Thymus (tissue), 11 donors: ENCODE measurements around the gene PARP15. TPM values are rescaled to one million over a fixed set of nuclear protein-coding genes. Genes with fewer than 3 reads are reported as not detected.

Source experiments
- DNase-seq, 9 donors: peaks; one replicate each; pipeline ENCODE4 v3.0.0-alpha.2; 2013; ENCODE audit warnings: low spot score in 9 of 9, low read depth in 6 of 9, missing footprints in 1 of 9
- H3K27ac ChIP-seq, 2 donors: one replicate each; pipeline ENCODE4 v1.5.1; 2013; ENCODE audit warnings: control low read depth in 1 of 2, low read depth in 1 of 2, low read length in 1 of 2, mild to moderate bottlenecking in 1 of 2, moderate library complexity in 1 of 2
- H3K27me3 ChIP-seq, 2 donors: one replicate each; pipeline ENCODE4 v1.5.1; 2013; ENCODE audit warnings: low read length in 1 of 2; ENCODE audit not compliant: control insufficient read depth in 2 of 2, insufficient read depth in 1 of 2
- H3K36me3 ChIP-seq, 2 donors: one replicate each; pipeline ENCODE4 v1.5.1; 2013; ENCODE audit warnings: low read length in 1 of 2, mild to moderate bottlenecking in 1 of 2, moderate library complexity in 1 of 2; ENCODE audit not compliant: control insufficient read depth in 2 of 2, insufficient read depth in 2 of 2
- H3K4me1 ChIP-seq, 2 donors: one replicate each; pipeline ENCODE4 v1.5.1; 2013; ENCODE audit warnings: low read length in 2 of 2; ENCODE audit not compliant: control insufficient read depth in 2 of 2, insufficient read depth in 2 of 2
- H3K4me3 ChIP-seq, 2 donors: one replicate each; pipeline ENCODE4 v1.5.1; 2013; ENCODE audit warnings: low read length in 2 of 2, control low read depth in 1 of 2, mild to moderate bottlenecking in 1 of 2
- H3K9me3 ChIP-seq, 2 donors: one replicate each; pipeline ENCODE4 v1.5.1; 2013; ENCODE audit warnings: low read length in 1 of 2, mild to moderate bottlenecking in 1 of 2; ENCODE audit not compliant: control insufficient read depth in 2 of 2, insufficient read depth in 1 of 2
- WGBS: extraction: QIAGEN DNeasy Blood & Tissue Kit; methylation state at CpG from one replicate; pipeline ENCODE4 v1.1.7; 2013; 5-methylcytosine and 5-hydroxymethylcytosine counted together
- polyA plus RNA-seq: library from polyadenylated mRNA; stranded (reverse); fragments of 200-250 nt; gene quantifications from one replicate; pipeline ENCODE4 v1.2.3, GENCODE V29; 2013
- total RNA-seq: library from RNA; stranded (reverse); fragments of 120-200 nt; gene quantifications from one replicate; pipeline ENCODE4 v1.2.4, GENCODE V29; 2013
- donor health status: healthy.

PARP15 gene
- total and polyA plus RNA-seq, 2 donors = 6.8 to 15.7 TPM

GRCh38 chr3:122581622-122582021 lies 4.2 kb downstream of the PARP15 start:
- Histone ChIP-seq H3K4me1 (peaks cover 0 to 8% of the 10 kb centered on the region in 2 donors), H3K9me3 (peaks cover 0 to 10% of the 10 kb centered on the region in 2 donors), H3K36me3 (no peaks in the 10 kb centered on the region), H3K4me3 (no peak overlapping the region), H3K27ac (no peak overlapping the region), H3K27me3 (no peaks in the 10 kb centered on the region)
- WGBS = 98% methylated on average over 2 of the region's 2 CpGs
- DNase-seq = no peak

- H3K36me3 ChIP-seq = no peaks in the 10 kb centered on the region
- H3K27ac ChIP-seq = no peak overlapping the region
- H3K4me1 ChIP-seq = peaks cover 0 to under 1% of the 10 kb centered on the region in 2 donors
- no peak overlapping the region for H3K4me3 ChIP-seq
- H3K27me3 ChIP-seq = no peaks in the 10 kb centered on the region
- WGBS = 97% methylated on average over 1 of the region's 1 CpG
- peaks cover 0 to 10% of the 10 kb centered on the region in 2 donors for H3K9me3 ChIP-seq
- no peak for DNase-seq
These were observed 4.9 kb downstream of the PARP15 start for GRCh38 chr3:122582390-122582789.

- no peaks in the 10 kb centered on the region for H3K4me1 ChIP-seq
- H3K4me3 ChIP-seq = no peak overlapping the region
- H3K36me3 ChIP-seq = no peaks in the 10 kb centered on the region
- H3K27me3 ChIP-seq = no peaks in the 10 kb centered on the region
- WGBS = 85% methylated on average over 1 of the region's 1 CpG
- no peak for DNase-seq
- H3K9me3 ChIP-seq = peaks cover 0 to 10% of the 10 kb centered on the region in 2 donors
- no peak overlapping the region for H3K27ac ChIP-seq
These were observed 8.6 kb downstream of the PARP15 start for GRCh38 chr3:122586098-122586497.

GRCh38 chr3:122586773-122587485 lies 9.5 kb downstream of the PARP15 start:
- no peak overlapping the region for H3K4me3 ChIP-seq
- no peak overlapping the region for H3K27ac ChIP-seq
- no peak for DNase-seq
- H3K36me3 ChIP-seq = no peaks in the 10 kb centered on the region
- no peaks in the 10 kb centered on the region for H3K27me3 ChIP-seq
- peaks cover 0 to 9% of the 10 kb centered on the region in 2 donors for H3K9me3 ChIP-seq
- H3K4me1 ChIP-seq = no peaks in the 10 kb centered on the region

GRCh38 chr3:122587572-122587971 lies 10.1 kb downstream of the PARP15 start:
- H3K4me1 ChIP-seq = no peaks in the 10 kb centered on the region
- 50% methylated on average over 2 of the region's 2 CpGs for WGBS
- DNase-seq = no peak

GRCh38 chr3:122589297-122589696 lies 11.8 kb downstream of the PARP15 start:
- Histone ChIP-seq H3K27ac (no peak overlapping the region), H3K36me3 (no peaks in the 10 kb centered on the region), H3K4me3 (no peak overlapping the region), H3K9me3 (no peaks in the 10 kb centered on the region), H3K27me3 (no peaks in the 10 kb centered on the region), H3K4me1 (no peaks in the 10 kb centered on the region)
- no peak for DNase-seq
- 66% methylated on average over 5 of the region's 5 CpGs for WGBS

More at GRCh38 chr3:122587572-122587971, 10.1 kb downstream of the PARP15 start:
- peaks cover 0 to 5% of the 10 kb centered on the region in 2 donors for H3K9me3 ChIP-seq
- H3K27me3 ChIP-seq = no peaks in the 10 kb centered on the region
- H3K36me3 ChIP-seq = no peaks in the 10 kb centered on the region
- H3K27ac ChIP-seq = no peak overlapping the region
- no peak overlapping the region for H3K4me3 ChIP-seq

GRCh38 chr3:122590610-122591009 lies 13.2 kb downstream of the PARP15 start:
- H3K9me3 ChIP-seq = no peaks in the 10 kb centered on the region
- H3K4me1 ChIP-seq = no peaks in the 10 kb centered on the region
- WGBS = 98% methylated on average over 2 of the region's 2 CpGs
- H3K36me3 ChIP-seq = no peaks in the 10 kb centered on the region
- no peak for DNase-seq
- H3K27me3 ChIP-seq = no peaks in the 10 kb centered on the region
- no peak overlapping the region for H3K27ac ChIP-seq
- no peak overlapping the region for H3K4me3 ChIP-seq

- Histone ChIP-seq H3K27me3 (no peaks in the 10 kb centered on the region), H3K4me3 (no peak overlapping the region)
- DNase-seq = no peak
These were observed 16.6 kb downstream of the PARP15 start for GRCh38 chr3:122594025-122594424.

GRCh38 chr3:122598151-122598550 lies 20.7 kb downstream of the PARP15 start:
- DNase-seq = no peak
- Histone ChIP-seq H3K27me3 (no peaks in the 10 kb centered on the region), H3K36me3 (no peaks in the 10 kb centered on the region), H3K27ac (no peak overlapping the region), H3K9me3 (no peaks in the 10 kb centered on the region), H3K4me3 (no peak overlapping the region), H3K4me1 (no peaks in the 10 kb centered on the region)
- 99% methylated on average over 3 of the region's 3 CpGs for WGBS

More at GRCh38 chr3:122594025-122594424, 16.6 kb downstream of the PARP15 start:
- H3K36me3 ChIP-seq = no peaks in the 10 kb centered on the region
- H3K9me3 ChIP-seq = no peaks in the 10 kb centered on the region
- H3K27ac ChIP-seq = no peak overlapping the region
- no peaks in the 10 kb centered on the region for H3K4me1 ChIP-seq
